ENCODE data around the gene TBC1D32.
"Not testable (repeated sequence)": the region's sequence is repeated elsewhere in the genome, so short reads cannot be mapped to it uniquely, and the experiment has no call there.

Gene TBC1D32

GRCh38 chr6:121110733-121111132 is 223.5 kb downstream of the TBC1D32 start:
- no peak for DNase-seq (ENCODE audit: low read depth)

DNA sequence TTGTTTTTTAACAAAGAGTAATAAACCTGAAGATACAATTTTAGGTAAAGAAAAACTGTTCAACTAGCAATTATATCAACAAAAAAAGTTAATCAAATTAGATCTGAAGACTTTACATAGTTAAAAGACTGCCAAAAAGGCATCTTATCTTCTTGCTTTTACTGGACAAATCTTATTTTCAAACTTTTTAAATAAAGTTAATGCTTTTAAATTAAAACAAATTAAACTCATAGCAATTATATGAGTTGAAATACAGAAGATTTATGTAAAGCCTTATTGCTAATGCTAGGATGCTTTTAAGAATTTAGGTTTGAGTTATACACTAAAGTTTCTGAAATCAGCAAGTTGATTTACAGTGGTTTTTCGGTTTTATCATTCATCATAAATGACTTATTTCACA is 227.3 kb downstream of the TBC1D32 start:
- no peak for DNase-seq (ENCODE audit: low read depth)

- DNase-seq (ENCODE audit: low read depth): no peak
Observed at GRCh38 chr6:121105461-121105860, 228.8 kb downstream of the TBC1D32 start.

GRCh38 chr6:121093928-121094327 is 240.4 kb downstream of the TBC1D32 start:
- DNase-seq (ENCODE audit: low read depth): no peak

DNA sequence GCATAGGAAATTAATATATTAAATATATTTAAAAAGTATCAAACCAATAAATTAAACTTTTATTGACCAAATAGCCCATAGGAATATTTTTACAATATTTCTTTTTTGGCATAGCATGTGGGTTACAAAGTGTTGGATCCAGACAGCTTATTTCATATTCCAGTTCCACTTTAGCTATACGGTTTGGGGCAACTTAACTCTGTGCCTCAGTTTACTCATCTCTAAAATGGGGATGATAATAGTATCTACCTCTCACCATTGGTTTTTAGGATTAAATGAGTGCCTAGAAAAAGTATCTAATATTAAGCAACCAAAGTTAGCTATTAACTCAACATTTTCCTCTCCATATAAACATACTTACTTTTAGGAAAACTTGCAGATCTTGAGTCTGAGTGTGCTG is 243.8 kb downstream of the TBC1D32 start:
- no peak for DNase-seq (ENCODE audit: low read depth)

- no peak for DNase-seq (ENCODE audit: low read depth)
Observed at GRCh38 chr6:121086876-121087275, 247.4 kb downstream of the TBC1D32 start.

DNA sequence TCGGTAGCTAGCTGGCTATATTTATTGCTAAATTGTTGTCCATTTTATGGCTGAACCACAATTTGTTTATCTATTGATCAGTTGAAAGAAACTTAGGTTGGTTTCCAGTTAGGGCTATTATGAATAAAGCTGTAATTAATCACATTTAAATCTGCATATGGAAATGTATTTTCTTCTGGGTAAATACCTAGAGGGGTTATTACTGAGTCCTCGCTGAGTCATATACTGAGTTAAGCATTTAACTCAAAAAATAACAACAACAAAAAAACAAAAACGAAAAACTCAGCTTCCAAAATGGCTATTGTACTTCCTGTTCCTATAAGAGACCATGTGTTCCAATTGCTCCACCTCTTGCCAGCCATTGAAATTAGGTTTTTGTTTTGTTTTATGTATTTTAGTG is 258.2 kb downstream of the TBC1D32 start:
- DNase-seq (ENCODE audit: low read depth): no peak

- not testable (repeated sequence) for DNase-seq (ENCODE audit: low read depth)
Observed at GRCh38 chr6:121068749-121069148, 265.5 kb downstream of the TBC1D32 start.

DNA sequence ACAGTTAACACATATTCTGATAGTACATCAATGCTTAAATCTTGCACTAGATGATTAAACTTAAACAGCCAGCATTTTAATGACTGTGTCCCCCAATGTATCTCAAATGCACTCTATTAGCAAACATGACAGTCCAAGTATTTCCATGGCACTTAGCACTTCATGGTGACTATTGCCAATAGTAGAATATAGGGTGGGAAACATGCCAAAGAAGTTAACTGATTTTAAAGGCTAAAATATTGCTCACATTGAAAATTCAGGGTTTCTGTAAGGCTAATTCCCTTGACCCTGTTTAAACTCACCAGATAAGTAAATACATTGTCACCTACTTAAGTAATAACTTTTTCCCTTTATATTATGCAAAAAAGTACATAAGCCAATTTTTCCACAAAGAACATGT is 266.9 kb downstream of the TBC1D32 start:
- no peak for DNase-seq (ENCODE audit: low read depth)

DNA sequence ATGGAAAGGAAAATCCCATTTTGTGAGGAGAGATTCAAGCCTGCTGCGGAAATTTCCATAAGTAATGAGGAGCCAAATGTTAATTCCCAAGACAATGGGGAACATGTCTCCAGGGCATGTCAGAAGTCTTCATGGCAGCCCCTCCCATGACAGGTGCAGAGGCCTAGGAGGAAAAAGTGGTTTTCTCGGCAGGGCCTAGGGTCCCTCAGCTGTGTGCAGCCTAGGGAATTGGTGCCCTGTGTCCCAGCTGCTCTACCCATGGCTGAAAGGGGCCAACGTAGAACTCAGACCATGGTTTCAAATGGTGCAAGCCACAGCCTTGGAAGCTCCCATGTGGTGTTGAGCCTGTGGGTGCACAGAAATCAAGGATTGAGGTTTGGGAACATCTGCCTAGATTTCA is 269.9 kb downstream of the TBC1D32 start:
- DNase-seq (ENCODE audit: low read depth): no peak

DNA sequence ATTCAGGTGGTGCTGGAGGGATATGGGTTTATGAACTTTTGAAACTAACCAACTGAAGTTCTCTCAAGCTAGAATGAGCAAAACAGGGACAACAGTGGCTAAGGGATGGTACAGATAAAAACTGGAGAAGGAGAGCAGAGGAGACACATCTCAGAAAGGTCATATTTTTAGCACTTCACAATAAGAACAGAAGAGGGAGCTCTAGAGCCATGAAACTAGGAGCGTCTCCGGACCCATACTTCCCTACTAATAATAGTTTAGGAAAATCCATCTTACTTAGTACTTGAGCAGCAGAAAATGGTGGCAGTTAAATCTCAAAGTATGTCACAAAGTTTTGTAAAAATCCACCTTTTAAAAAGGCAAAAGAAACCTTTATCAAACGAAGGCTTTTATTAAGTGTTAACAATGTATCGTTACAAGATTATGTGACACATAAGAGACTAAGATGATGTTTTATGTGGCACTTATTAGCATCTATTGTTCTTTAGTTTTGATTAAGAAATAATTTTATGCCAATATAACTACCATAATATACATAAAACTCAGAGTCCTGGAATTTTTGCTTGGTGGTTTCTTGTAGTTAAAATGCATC is 278.6 kb downstream of the TBC1D32 start:
- no peak for DNase-seq (ENCODE audit: low read depth)

- not testable (repeated sequence) for DNase-seq (ENCODE audit: low read depth)
Observed at GRCh38 chr6:121048593-121048992, 285.7 kb downstream of the TBC1D32 start.

DNA sequence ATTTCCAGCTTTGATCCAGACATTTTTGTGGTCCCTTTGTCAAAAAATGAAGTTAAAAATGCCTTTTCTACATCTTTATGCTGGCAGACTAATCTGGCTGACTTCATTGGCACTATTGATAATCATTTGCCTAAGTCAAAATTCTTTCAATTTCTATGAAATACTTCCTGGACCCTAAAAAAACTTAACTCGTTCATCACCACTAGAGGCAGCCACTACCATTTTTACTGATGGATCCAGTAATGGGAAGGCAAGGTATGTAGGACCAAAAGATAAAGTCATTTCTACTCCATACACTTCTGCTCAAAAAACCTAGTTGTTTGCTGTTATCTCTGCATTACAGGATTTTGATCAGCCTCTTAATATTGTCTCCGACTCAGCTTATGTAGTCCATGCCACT is 289.4 kb downstream of the TBC1D32 start:
- DNase-seq (ENCODE audit: low read depth): not testable (repeated sequence)

DNA sequence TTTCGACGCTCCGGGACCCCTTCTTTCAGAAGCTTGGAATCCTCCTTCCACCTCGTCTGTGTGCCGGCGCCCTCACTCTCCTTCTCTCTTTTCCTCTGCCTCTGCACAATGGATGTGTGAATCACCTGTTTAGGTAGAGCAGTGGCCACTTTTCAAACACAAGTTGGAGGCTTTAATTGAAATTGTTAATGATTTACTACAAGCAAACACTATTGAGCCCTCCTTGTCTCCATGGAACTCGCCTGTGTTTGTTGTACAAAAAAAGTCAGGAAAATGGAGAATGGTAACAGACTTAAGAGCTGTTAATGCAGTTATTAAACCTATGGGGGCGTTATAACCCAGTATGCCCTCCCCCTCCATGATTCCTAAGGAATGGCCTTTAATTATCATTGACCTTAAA is 290.6 kb downstream of the TBC1D32 start:
- DNase-seq (ENCODE audit: low read depth): not testable (repeated sequence)

- not testable (repeated sequence) for DNase-seq (ENCODE audit: low read depth)
Observed at GRCh38 chr6:121043211-121043610, 291.1 kb downstream of the TBC1D32 start.

DNA sequence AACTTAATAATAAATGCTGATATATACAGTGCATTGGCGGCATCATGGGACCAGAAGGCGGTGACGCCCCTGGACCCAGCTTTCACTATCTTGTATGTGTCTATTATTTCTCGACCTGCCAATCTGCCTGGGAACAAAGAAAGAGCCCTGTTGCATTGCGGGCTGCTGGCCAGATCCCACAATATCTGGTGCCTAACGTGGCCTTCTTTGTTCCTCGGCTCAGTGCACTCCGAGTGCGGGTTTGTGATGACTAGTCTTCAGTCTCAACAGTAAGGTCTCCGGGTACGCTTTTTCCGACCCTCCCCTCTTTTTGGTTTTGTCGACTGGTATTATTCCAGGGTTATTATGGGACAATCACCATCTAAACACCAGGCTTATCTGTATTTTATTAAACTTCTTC is 291.5 kb downstream of the TBC1D32 start:
- no peak for DNase-seq (ENCODE audit: low read depth)

- DNase-seq (ENCODE audit: low read depth): no peak
Observed at GRCh38 chr6:121040831-121041230, 293.4 kb downstream of the TBC1D32 start.

DNA sequence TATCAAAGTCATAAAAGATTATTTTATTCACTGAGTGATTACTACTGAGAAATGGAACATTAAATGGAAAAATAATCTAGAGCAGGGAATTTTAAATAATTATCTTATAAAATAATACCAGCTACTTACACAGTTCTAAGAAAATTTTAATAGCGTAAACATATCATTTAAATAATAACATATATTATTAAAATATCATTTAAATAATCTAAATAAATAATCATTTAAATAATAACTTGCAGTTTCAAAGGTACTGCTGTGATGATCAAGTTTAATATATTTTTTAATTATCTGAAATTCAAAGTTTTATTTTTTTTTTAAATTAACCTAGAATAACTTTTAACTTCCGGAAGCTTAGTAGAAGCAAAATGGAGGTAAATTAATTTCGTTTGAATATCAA is 301.2 kb downstream of the TBC1D32 start:
- DNase-seq (ENCODE audit: low read depth): no peak

DNA sequence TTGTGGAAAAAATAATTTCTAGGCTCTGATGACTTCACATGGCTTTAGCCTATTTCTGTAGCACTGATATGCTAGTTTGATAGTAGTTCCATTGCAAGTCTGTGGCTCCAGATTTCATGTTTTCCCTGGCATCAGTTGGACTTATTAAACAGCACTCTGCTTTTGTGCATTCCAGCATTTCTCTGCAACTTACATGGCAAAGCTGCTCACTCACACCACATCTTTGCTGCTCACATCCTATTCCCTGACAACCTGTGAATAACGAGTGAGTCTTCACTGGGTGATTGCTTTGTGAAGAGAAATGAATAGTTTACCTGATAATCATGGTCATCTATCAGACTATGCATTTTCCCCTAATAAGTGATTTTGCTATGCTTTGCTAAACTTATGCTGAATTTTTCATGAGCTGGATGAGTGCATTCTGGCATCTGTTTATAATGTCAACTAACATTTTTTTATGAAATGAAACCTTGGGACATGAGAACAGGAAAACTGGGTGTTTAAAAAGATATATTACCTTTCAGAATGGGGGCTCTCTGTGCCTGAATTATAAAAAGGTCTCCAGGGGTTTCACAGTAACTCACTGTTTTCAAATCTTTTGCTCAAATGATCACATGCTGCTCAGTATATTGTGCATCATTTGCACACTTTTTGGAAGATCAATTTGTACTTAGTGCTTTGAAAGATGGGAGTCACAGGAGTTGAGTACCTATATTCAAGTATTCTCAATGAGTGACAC is 301.8 kb downstream of the TBC1D32 start:
- no peak for DNase-seq (ENCODE audit: low read depth)
